ENCODE data around the gene PDLIM7. TPM values are rescaled to one million over a fixed set of nuclear protein-coding genes. Genes with fewer than 3 reads are reported as not detected.

The PDLIM7 gene
- total RNA-seq, 2 experiments from 2014 or later: 38.8 to 58.0 TPM

DNA sequence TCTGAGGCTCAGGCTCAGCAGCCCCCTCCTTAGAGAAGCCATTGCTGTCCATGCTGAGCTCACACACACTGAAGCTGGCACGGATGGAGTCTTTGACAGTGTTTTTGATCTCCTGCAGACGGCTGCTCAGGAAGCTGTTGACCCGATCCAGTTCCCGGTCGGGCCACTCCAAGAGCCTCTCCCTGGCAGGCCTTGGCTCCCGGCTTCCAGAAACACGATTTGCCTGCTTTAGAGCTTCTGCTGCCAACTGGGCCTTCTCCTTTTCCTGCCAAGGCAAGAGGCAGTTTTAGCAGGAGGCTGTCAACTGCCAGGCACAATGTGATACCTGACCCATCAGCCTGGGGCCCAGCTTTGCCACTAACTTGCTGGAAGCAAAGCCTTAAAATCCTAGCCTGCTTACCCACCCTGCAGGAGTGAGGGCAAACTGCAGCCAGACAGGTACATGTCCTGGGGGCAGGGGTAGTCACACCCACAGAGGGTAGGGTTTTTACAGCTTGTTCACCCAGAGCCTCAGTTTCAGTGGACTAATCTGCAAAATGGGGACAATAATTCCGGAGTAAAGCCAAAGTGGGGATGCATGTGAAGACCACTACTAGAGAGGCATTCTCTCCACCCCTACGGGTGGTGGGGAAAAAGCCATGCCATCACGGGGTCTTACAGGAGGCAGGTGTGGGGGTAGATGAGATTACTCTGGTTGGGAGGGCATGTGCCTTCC lies 27.7 kb upstream of the PDLIM7 start:
- Histone ChIP-seq H4K20me1 (ENCODE audit: insufficient read depth, low read length) (no peaks in the 10 kb centered on the region), H3K9me3 (ENCODE audit: low read length) (no peaks in the 10 kb centered on the region), H3K4me1 (ENCODE audit: insufficient read depth, low read length, poor library complexity, severe bottlenecking) (peaks cover 16% of the 10 kb centered on the region), H3K9me2 (ENCODE audit: insufficient read depth, low read length) (no peaks in the 10 kb centered on the region), H2AFZ (ENCODE audit: low read length) (no peak overlapping the region), H3K36me3 (ENCODE audit: insufficient read depth, low read length) (peaks cover 83% of the 10 kb centered on the region), H3K4me3 (ENCODE audit: low read depth, low read length, poor library complexity, severe bottlenecking) (no peak overlapping the region), H3K79me2 (ENCODE audit: insufficient read depth, low read depth, low read length) (peaks cover 4% of the 10 kb centered on the region; the same call in 1 of the 2 replicates), H3K27ac (ENCODE audit: low read depth, low read length, poor library complexity, severe bottlenecking) (no peak overlapping the region), H3K4me2 (ENCODE audit: low read length) (no peak overlapping the region)
- no TSS peak for BruUV-seq (replicated peaks)
- CTCF ChIA-PET (ENCODE audit: unreplicated experiment): no interaction called here
- DNase-seq (ENCODE audit: low spot score): no peak
- intact Hi-C loops (cut with micrococcal nuclease; ENCODE audit: unreplicated experiment): no loop called here
- POLR2A ChIA-PET: no interaction called here
- TF ChIP-seq, protein P1, sequence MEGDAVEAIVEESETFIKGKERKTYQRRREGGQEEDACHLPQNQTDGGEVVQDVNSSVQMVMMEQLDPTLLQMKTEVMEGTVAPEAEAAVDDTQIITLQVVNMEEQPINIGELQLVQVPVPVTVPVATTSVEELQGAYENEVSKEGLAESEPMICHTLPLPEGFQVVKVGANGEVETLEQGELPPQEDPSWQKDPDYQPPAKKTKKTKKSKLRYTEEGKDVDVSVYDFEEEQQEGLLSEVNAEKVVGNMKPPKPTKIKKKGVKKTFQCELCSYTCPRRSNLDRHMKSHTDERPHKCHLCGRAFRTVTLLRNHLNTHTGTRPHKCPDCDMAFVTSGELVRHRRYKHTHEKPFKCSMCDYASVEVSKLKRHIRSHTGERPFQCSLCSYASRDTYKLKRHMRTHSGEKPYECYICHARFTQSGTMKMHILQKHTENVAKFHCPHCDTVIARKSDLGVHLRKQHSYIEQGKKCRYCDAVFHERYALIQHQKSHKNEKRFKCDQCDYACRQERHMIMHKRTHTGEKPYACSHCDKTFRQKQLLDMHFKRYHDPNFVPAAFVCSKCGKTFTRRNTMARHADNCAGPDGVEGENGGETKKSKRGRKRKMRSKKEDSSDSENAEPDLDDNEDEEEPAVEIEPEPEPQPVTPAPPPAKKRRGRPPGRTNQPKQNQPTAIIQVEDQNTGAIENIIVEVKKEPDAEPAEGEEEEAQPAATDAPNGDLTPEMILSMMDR (conservative IDR thresholded peaks at IDR 0.05; ENCODE audit: low read length): peak; percentile 32; the same call in 1 of the 2 replicates
- no peak for TF ChIP-seq EZH2phosphoT487 (IDR thresholded peaks at IDR 0.05; ENCODE audit: borderline replicate concordance, low read depth, low read length)

DNA sequence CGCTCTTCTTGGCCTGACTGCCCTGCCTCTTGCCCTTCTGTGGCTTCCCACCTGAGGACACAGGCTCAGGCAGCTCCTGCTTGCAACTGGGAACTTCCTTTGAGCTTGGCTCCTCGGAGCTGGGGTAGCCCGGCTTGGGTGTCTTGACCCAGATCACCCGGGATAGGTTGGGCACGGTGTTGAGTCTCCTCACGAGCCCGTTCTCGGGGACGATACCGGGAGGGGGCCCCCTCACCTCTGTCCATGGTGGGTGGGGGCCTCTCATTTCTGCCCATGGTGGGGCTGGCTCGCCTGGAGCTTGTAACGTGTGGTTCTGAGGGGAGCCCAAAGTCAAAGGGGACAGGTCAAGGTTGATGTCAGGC lies 27.1 kb upstream of the PDLIM7 start:
- Histone ChIP-seq H3K9me2 (ENCODE audit: insufficient read depth, low read length) (no peaks in the 10 kb centered on the region), H4K20me1 (ENCODE audit: insufficient read depth, low read length) (no peaks in the 10 kb centered on the region), H3K4me1 (ENCODE audit: insufficient read depth, low read length, poor library complexity, severe bottlenecking) (peaks cover 22% of the 10 kb centered on the region), H3K4me3 (ENCODE audit: low read depth, low read length, poor library complexity, severe bottlenecking) (no peak overlapping the region), H3K36me3 (ENCODE audit: insufficient read depth, low read length) (peaks cover 83% of the 10 kb centered on the region), H2AFZ (ENCODE audit: low read length) (no peak overlapping the region), H3K4me2 (ENCODE audit: low read length) (no peak overlapping the region), H3K79me2 (ENCODE audit: insufficient read depth, low read depth, low read length) (peaks cover 10% of the 10 kb centered on the region; the same call in 1 of the 2 replicates), H3K27ac (ENCODE audit: low read depth, low read length, poor library complexity, severe bottlenecking) (no peak overlapping the region), H3K9me3 (ENCODE audit: low read length) (no peaks in the 10 kb centered on the region)
- intact Hi-C loops (cut with micrococcal nuclease; ENCODE audit: unreplicated experiment): no loop called here
- POLR2A ChIA-PET: no interaction called here
- DNase-seq (ENCODE audit: low spot score): no peak
- CTCF ChIA-PET (ENCODE audit: unreplicated experiment): no interaction called here
- no peak for TF ChIP-seq EZH2phosphoT487 (IDR thresholded peaks at IDR 0.05; ENCODE audit: borderline replicate concordance, low read depth, low read length)
- TF ChIP-seq, protein P1 (conservative IDR thresholded peaks at IDR 0.05; ENCODE audit: low read length): no peak
- no TSS peak for BruUV-seq (replicated peaks)

DNA sequence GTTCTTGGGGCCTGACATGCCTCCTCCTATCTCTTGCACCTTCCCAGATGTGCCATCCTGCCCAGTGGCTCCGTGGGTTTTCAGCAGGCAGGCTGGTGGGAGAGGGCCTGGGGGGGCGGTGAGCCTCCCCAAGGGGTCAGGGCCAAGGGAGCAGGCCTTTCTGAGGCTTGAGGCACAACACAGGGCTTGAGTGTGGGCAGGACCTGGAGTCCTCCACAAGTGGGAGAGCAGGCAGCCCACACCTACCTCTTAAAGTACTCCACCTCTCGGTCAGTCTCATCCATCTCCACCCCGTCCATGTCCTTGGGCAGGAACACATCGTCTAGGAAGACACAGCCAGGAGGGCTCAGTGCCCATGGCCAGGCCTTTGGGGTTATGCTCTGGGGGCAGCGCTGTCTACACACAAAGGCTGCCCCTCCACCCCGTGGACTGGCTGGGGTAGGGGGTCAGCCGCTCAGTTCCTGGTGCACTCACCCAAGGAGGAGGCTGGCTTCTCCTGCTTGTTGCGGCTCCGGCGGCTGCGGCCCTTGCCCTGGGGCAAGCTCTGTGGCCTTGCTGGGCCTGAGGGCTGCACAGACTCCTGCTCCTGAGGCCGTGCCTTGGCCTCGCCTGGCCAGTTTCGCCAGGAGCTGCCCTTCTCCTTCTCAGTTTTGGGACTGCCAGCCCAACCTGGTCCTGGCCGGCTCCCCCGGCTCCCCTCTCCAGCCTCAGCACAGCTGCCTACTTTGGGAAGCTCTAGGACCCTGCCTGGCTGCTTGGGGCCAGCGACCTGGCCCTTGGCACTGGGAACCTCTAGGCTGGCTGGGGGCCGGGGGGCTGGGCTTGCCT lies 26.5 kb upstream of the PDLIM7 start:
- ChIA-PET POLR2A (no interaction called here), CTCF (ENCODE audit: unreplicated experiment) (no interaction called here)
- Histone ChIP-seq H2AFZ (ENCODE audit: low read length) (no peak overlapping the region), H4K20me1 (ENCODE audit: insufficient read depth, low read length) (no peaks in the 10 kb centered on the region), H3K4me1 (ENCODE audit: insufficient read depth, low read length, poor library complexity, severe bottlenecking) (peaks cover 28% of the 10 kb centered on the region), H3K79me2 (ENCODE audit: insufficient read depth, low read depth, low read length) (peaks cover 16% of the 10 kb centered on the region), H3K9me3 (ENCODE audit: low read length) (no peaks in the 10 kb centered on the region), H3K4me3 (ENCODE audit: low read depth, low read length, poor library complexity, severe bottlenecking) (no peak overlapping the region), H3K36me3 (ENCODE audit: insufficient read depth, low read length) (peaks cover 85% of the 10 kb centered on the region), H3K4me2 (ENCODE audit: low read length) (no peak overlapping the region), H3K9me2 (ENCODE audit: insufficient read depth, low read length) (no peaks in the 10 kb centered on the region), H3K27ac (ENCODE audit: low read depth, low read length, poor library complexity, severe bottlenecking) (no peak overlapping the region)
- intact Hi-C loops (cut with micrococcal nuclease; ENCODE audit: unreplicated experiment): no loop called here
- TF ChIP-seq, protein P1 (conservative IDR thresholded peaks at IDR 0.05; ENCODE audit: low read length): no peak
- no peak for TF ChIP-seq EZH2phosphoT487 (IDR thresholded peaks at IDR 0.05; ENCODE audit: borderline replicate concordance, low read depth, low read length)
- no peak for DNase-seq (ENCODE audit: low spot score)
- no TSS peak for BruUV-seq (replicated peaks)

Measured in OCI-LY7 (cell line).